Keratinocyte (primary cell): Measurements from ENCODE around the gene DLL3. TPM values are rescaled to one million over a fixed set of nuclear protein-coding genes. Genes with fewer than 3 reads are reported as not detected.

Source experiments
- DNase-seq: peaks from one replicate; pipeline ENCODE4 v3.0.0-alpha.2; 2011; ENCODE audit warnings: low read depth, missing footprints, low spot score
- FAIRE-seq: peaks from 2 replicates; lab custom pipeline; 2011; peaks lifted over from hg19 to GRCh38; lab: Jason Lieb, UNC
- H2AFZ ChIP-seq: 2 replicates; pipeline ENCODE4 v1.6.0; 2012; ENCODE audit warnings: low read length, control low read depth, inconsistent platforms; ENCODE audit not compliant: control insufficient read depth
- H3K27ac ChIP-seq: 2 replicates; pipeline ENCODE4 v1.5.1; 2011; ENCODE audit warnings: low read length; ENCODE audit not compliant: control insufficient read depth, insufficient read depth
- H3K27me3 ChIP-seq: 3 replicates; pipeline ENCODE4 v1.6.0; 2011; ENCODE audit warnings: low read length; ENCODE audit not compliant: control insufficient read depth, insufficient read depth; ENCODE audit errors: extremely low read depth
- H3K36me3 ChIP-seq, 2 experiments: 2 replicates in 1 of 2; 3 replicates in 1 of 2; pipeline ENCODE4 v1.5.1; 2011; ENCODE audit warnings: low read length in 2 of 2, mild to moderate bottlenecking in 1 of 2; ENCODE audit not compliant: control insufficient read depth in 2 of 2, insufficient read depth in 2 of 2; ENCODE audit errors: extremely low read depth in 1 of 2
- H3K4me1 ChIP-seq: 3 replicates; pipeline ENCODE4 v1.5.1; 2011; ENCODE audit warnings: low read length; ENCODE audit not compliant: control insufficient read depth, insufficient read depth; ENCODE audit errors: extremely low read depth
- H3K4me2 ChIP-seq: 3 replicates; pipeline ENCODE4 v1.6.0; 2011; ENCODE audit warnings: low read depth, low read length; ENCODE audit not compliant: control insufficient read depth, insufficient read depth; ENCODE audit errors: extremely low read depth
- H3K4me3 ChIP-seq, 3 experiments: fragments of 200-600 bp in 1 of 3; sonication (generic) in 1 of 3; 2 replicates in 2 of 3; 3 replicates in 1 of 3; pipeline ENCODE4 v1.5.1; 2011 to 2016; ENCODE audit warnings: low read length in 3 of 3, mild to moderate bottlenecking in 3 of 3, control low read depth in 2 of 3, inconsistent platforms in 1 of 3, low read depth in 1 of 3, mixed read lengths in 1 of 3, mixed run types in 1 of 3, moderate library complexity in 1 of 3; ENCODE audit not compliant: control insufficient read depth in 2 of 3, insufficient read depth in 2 of 3; ENCODE audit errors: extremely low read depth in 1 of 3
- H3K79me2 ChIP-seq: 2 replicates; pipeline ENCODE4 v1.6.0; 2012; ENCODE audit warnings: low read length; ENCODE audit not compliant: control insufficient read depth, insufficient read depth
- H3K9ac ChIP-seq: 3 replicates; pipeline ENCODE4 v1.6.0; 2011; ENCODE audit warnings: low read length; ENCODE audit not compliant: control insufficient read depth, insufficient read depth; ENCODE audit errors: extremely low read depth
- H3K9me1 ChIP-seq: 3 replicates; pipeline ENCODE4 v1.6.0; 2011; ENCODE audit warnings: low read length; ENCODE audit not compliant: control insufficient read depth, insufficient read depth; ENCODE audit errors: extremely low read depth
- H3K9me3 ChIP-seq: 2 replicates; pipeline ENCODE4 v1.5.1; 2012; ENCODE audit warnings: low read depth, low read length; ENCODE audit not compliant: control insufficient read depth
- H4K20me1 ChIP-seq: 3 replicates; pipeline ENCODE4 v1.6.0; 2011; ENCODE audit warnings: low read length; ENCODE audit not compliant: control insufficient read depth, insufficient read depth; ENCODE audit errors: extremely low read depth
- CTCF ChIP-seq, 3 experiments: IDR thresholded peaks in 1 of 3; conservative IDR thresholded peaks in 1 of 3; optimal IDR thresholded peaks in 1 of 3; 2 replicates in 2 of 3; 3 replicates in 1 of 3; pipeline versions ENCODE3 to v1.5.1; 2011; ENCODE audit warnings: low read length in 3 of 3, mild to moderate bottlenecking in 3 of 3, moderate library complexity in 2 of 3, control low read depth in 1 of 3, inconsistent platforms in 1 of 3; ENCODE audit not compliant: insufficient read depth in 2 of 3; ENCODE audit errors: extremely low read depth in 1 of 3
- EZH2 ChIP-seq: IDR thresholded peaks from one replicate; pipeline ENCODE4 v1.6.1; 2012; ENCODE audit warnings: inconsistent platforms, mild to moderate bottlenecking, low read length, moderate library complexity
- dilution Hi-C: fragments of 300-500 bp; cut with MboI; formaldehyde crosslinking; loops from one replicate; pipeline ENCODE4 v1.7.0; 2020; ENCODE audit warnings: low sequenced_read_pairs; ENCODE audit not compliant: extremely low pct_ligation_motif_present
- polyA plus RNA-seq, 5 experiments: library from polyadenylated mRNA; depleted of rRNA in 3 of 5; stranded (reverse) in 3 of 5; stranded (forward) in 1 of 5; unstranded in 1 of 5; fragments of >200 nt; gene quantifications; 1 replicate in 1 of 5; 2 replicates in 3 of 5; 3 replicates in 1 of 5; pipeline versions ENCODE4 v1.2.1 to v1.2.3, GENCODE V29; 2011 to 2012; ENCODE audit warnings: missing spikeins in 2 of 5, low read depth in 1 of 5, low replicate concordance in 1 of 5

The DLL3 gene
- polyA plus RNA-seq, 1 donor (not counting 4 experiments of a cell fraction or from before 2014, with no cell fraction given): 0.89 TPM

- H3K79me2 ChIP-seq: peaks cover 21% of the 10 kb centered on the region
- peak overlapping the region; percentile 83 for H3K4me2 ChIP-seq
- peak overlapping the region; percentile 87 for H3K27ac ChIP-seq
- DNase-seq (no peak), FAIRE-seq (peak; percentile 76)
- H3K4me3 ChIP-seq: peak overlapping the region in 2 of 3 experiments; percentile 36 to 82
- no peaks in the 10 kb centered on the region for H3K36me3 ChIP-seq
- H2AFZ ChIP-seq: peak overlapping the region; percentile 95
- H4K20me1 ChIP-seq: no peaks in the 10 kb centered on the region
- peak overlapping the region; percentile 90 for H3K9ac ChIP-seq
- dilution Hi-C loops: no loop called here
- H3K9me3 ChIP-seq: no peaks in the 10 kb centered on the region
- no peaks in the 10 kb centered on the region for H3K9me1 ChIP-seq
- peaks cover 39% of the 10 kb centered on the region for H3K4me1 ChIP-seq
- no peak for TF ChIP-seq CTCF (optimal IDR thresholded peaks at IDR 0.05 in 1 of 3, IDR thresholded peaks at IDR 0.05 in 1 of 3, conservative IDR thresholded peaks at IDR 0.05 in 1 of 3; ENCODE audit: extremely low read depth in 1 of 3, insufficient read depth in 2 of 3, low read length in 3 of 3)
- no peaks in the 10 kb centered on the region for H3K27me3 ChIP-seq
Observed at GRCh38 chr19:39540333-39540673, 41.6 kb downstream of the DLL3 start.

GRCh38 chr19:39542206-39542605 lies 43.5 kb downstream of the DLL3 start:
- peaks cover 21% of the 10 kb centered on the region for H3K79me2 ChIP-seq
- TF ChIP-seq EZH2: no peak
- TF ChIP-seq CTCF (optimal IDR thresholded peaks at IDR 0.05 in 1 of 3, IDR thresholded peaks at IDR 0.05 in 1 of 3, conservative IDR thresholded peaks at IDR 0.05 in 1 of 3; ENCODE audit: extremely low read depth in 1 of 3, insufficient read depth in 2 of 3, low read length in 3 of 3): no peak
- no peaks in the 10 kb centered on the region for H3K9me3 ChIP-seq
- no peak overlapping the region for H3K4me3 ChIP-seq
- H3K9me1 ChIP-seq: no peaks in the 10 kb centered on the region
- H3K27ac ChIP-seq: no peak overlapping the region
- H3K9ac ChIP-seq: no peak overlapping the region
- no peaks in the 10 kb centered on the region for H3K27me3 ChIP-seq
- FAIRE-seq: no peak
- H3K4me1 ChIP-seq: peaks cover 46% of the 10 kb centered on the region
- H4K20me1 ChIP-seq: no peaks in the 10 kb centered on the region
- peak overlapping the region; percentile 27 for H2AFZ ChIP-seq
- dilution Hi-C loops: no loop called here
- H3K36me3 ChIP-seq: no peaks in the 10 kb centered on the region
- no peak overlapping the region for H3K4me2 ChIP-seq
- DNase-seq: no peak
